Fibroblast of lung (primary cell): ENCODE results near the gene EBI3.

Experiments used
- CTCF ChIP-seq, 2 donors: IDR thresholded peaks in 1 of 2; conservative IDR thresholded peaks in 1 of 2; 1 replicate in 1 of 2; 2 replicates in 1 of 2; pipeline ENCODE4 v1.5.1; 2011 to 2012; ENCODE audit warnings: low read length in 2 of 2, control low read depth in 1 of 2, inconsistent platforms in 1 of 2, low read depth in 1 of 2, mild to moderate bottlenecking in 1 of 2
- EZH2 ChIP-seq: IDR thresholded peaks from 2 replicates; pipeline ENCODE4 v1.5.1; 2012; ENCODE audit warnings: low read length, control low read depth, mild to moderate bottlenecking; ENCODE audit errors: missing control alignments

- TF ChIP-seq CTCF (conservative IDR thresholded peaks at IDR 0.05 in 1 of 2, IDR thresholded peaks at IDR 0.05 in 1 of 2; ENCODE audit: low read depth in 1 of 2, low read length in 2 of 2), result no peak
- no peak for TF ChIP-seq EZH2
Measured at GRCh38 chr19:4277191-4277696, 47.9 kb downstream of the EBI3 start.
